ENCODE results near the gene ESM1. TPM values are rescaled to one million over a fixed set of nuclear protein-coding genes. Genes with fewer than 3 reads are reported as not detected.

Gene ESM1
- total RNA-seq, 1 experiment from 2014 or later: not detected

DNA sequence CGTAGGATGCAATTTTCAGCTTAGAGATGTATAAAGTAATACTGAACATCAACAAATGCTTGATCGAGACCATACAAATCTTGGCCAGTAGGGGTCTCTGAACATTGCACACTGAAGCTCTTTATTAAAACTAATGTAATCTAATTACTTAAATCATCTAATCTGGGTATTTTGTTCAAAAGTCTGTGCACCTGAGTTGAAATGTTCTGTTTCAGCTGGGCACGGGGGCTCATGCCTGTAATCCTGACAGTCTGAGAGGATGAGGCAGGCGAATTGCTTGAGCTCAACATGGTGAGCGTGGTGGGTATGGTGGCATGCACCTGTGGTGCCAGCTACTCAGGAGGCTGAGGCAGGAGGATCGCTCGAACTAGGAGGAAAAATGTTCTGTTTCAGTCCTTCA lies 41.0 kb downstream of the ESM1 start:
- TF ChIP-seq, protein P1, sequence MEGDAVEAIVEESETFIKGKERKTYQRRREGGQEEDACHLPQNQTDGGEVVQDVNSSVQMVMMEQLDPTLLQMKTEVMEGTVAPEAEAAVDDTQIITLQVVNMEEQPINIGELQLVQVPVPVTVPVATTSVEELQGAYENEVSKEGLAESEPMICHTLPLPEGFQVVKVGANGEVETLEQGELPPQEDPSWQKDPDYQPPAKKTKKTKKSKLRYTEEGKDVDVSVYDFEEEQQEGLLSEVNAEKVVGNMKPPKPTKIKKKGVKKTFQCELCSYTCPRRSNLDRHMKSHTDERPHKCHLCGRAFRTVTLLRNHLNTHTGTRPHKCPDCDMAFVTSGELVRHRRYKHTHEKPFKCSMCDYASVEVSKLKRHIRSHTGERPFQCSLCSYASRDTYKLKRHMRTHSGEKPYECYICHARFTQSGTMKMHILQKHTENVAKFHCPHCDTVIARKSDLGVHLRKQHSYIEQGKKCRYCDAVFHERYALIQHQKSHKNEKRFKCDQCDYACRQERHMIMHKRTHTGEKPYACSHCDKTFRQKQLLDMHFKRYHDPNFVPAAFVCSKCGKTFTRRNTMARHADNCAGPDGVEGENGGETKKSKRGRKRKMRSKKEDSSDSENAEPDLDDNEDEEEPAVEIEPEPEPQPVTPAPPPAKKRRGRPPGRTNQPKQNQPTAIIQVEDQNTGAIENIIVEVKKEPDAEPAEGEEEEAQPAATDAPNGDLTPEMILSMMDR (IDR thresholded peaks at IDR 0.05): peak; percentile 81
- TF ChIP-seq TCF7L2 (IDR thresholded peaks at IDR 0.05; ENCODE audit: low read depth, low read length): no peak
- H3K4me3 ChIP-seq (ENCODE audit: low read depth in 2 of 2, low read length in 2 of 2): no peak overlapping the region
- no peaks in the 10 kb centered on the region for H3K4me1 ChIP-seq (ENCODE audit: control insufficient read depth, insufficient read depth, low read length)
- peak; percentile 78; the same call in 1 of the 2 replicates for ATAC-seq
- ChIA-PET POLR2A (interaction anchor here (0.5 kb wide), 1 partner anchor 220 kb away, joined by 5 read pairs; no protein-coding TSS in a partner anchor), CTCF (interaction anchor here (0.6 to 2.7 kb wide), 5 partner anchors 15 to 1770 kb away, joined by 4 to 19 read pairs (median 5); partner anchors contain the start of gene GPX8)
- in situ Hi-C loops (cut with HindIII; ENCODE audit: low pct_unique_long_range_greater_than_20kb, low sequenced_read_pairs): no loop called here
- no peaks in the 10 kb centered on the region; the same call in 1 of the 2 replicates for H3K27me3 ChIP-seq (ENCODE audit: control insufficient read depth, insufficient read depth, low read length)
- H3K27ac ChIP-seq (ENCODE audit: low read length): no peak overlapping the region
- peak; percentile 15 for DNase-seq (ENCODE audit: low read depth, low spot score)
- intact Hi-C loops (cut with micrococcal nuclease; ENCODE audit: unreplicated experiment): loop anchor here (10.0 kb wide), 1 partner anchor 200 kb away; no protein-coding TSS in a partner anchor
- H3K36me3 ChIP-seq (ENCODE audit: control insufficient read depth, insufficient read depth, low read length): no peaks in the 10 kb centered on the region
- no peaks in the 10 kb centered on the region for H3K9me3 ChIP-seq (ENCODE audit: control insufficient read depth, insufficient read depth, low read depth, low read length)
- no TSS peak for BruUV-seq (replicated peaks)

GRCh38 chr5:54942064-54942778 lies 43.2 kb downstream of the ESM1 start:
- H3K4me3 ChIP-seq (ENCODE audit: low read depth in 2 of 2, low read length in 2 of 2): no peak overlapping the region
- no peaks in the 10 kb centered on the region for H3K9me3 ChIP-seq (ENCODE audit: control insufficient read depth, insufficient read depth, low read depth, low read length)
- no peak for TF ChIP-seq SIN3A (IDR thresholded peaks at IDR 0.05; ENCODE audit: borderline replicate concordance, insufficient read depth, low read depth, low read length)
- TF ChIP-seq POLR2AphosphoS5 (IDR thresholded peaks at IDR 0.05; ENCODE audit: low read depth, low read length): no peak
- TF ChIP-seq, protein P1 (IDR thresholded peaks at IDR 0.05): no peak
- no peak for TF ChIP-seq TCF7L2 (IDR thresholded peaks at IDR 0.05; ENCODE audit: low read depth, low read length)
- TF ChIP-seq, protein P2, sequence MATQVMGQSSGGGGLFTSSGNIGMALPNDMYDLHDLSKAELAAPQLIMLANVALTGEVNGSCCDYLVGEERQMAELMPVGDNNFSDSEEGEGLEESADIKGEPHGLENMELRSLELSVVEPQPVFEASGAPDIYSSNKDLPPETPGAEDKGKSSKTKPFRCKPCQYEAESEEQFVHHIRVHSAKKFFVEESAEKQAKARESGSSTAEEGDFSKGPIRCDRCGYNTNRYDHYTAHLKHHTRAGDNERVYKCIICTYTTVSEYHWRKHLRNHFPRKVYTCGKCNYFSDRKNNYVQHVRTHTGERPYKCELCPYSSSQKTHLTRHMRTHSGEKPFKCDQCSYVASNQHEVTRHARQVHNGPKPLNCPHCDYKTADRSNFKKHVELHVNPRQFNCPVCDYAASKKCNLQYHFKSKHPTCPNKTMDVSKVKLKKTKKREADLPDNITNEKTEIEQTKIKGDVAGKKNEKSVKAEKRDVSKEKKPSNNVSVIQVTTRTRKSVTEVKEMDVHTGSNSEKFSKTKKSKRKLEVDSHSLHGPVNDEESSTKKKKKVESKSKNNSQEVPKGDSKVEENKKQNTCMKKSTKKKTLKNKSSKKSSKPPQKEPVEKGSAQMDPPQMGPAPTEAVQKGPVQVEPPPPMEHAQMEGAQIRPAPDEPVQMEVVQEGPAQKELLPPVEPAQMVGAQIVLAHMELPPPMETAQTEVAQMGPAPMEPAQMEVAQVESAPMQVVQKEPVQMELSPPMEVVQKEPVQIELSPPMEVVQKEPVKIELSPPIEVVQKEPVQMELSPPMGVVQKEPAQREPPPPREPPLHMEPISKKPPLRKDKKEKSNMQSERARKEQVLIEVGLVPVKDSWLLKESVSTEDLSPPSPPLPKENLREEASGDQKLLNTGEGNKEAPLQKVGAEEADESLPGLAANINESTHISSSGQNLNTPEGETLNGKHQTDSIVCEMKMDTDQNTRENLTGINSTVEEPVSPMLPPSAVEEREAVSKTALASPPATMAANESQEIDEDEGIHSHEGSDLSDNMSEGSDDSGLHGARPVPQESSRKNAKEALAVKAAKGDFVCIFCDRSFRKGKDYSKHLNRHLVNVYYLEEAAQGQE (IDR thresholded peaks at IDR 0.05; ENCODE audit: insufficient read depth in 1 of 2, low read depth in 2 of 2, low read length in 1 of 2): no peak
- ChIA-PET POLR2A (no interaction called here), CTCF (interaction anchor here (2.7 kb wide), 1 partner anchor 218 kb away, joined by 19 read pairs; the partner anchor contains the start of gene GPX8)
- H3K4me1 ChIP-seq (ENCODE audit: control insufficient read depth, insufficient read depth, low read length): no peaks in the 10 kb centered on the region
- in situ Hi-C loops (cut with HindIII; ENCODE audit: low pct_unique_long_range_greater_than_20kb, low sequenced_read_pairs) (no loop called here), intact Hi-C loops (cut with micrococcal nuclease; ENCODE audit: unreplicated experiment) (loop anchor here (10.0 kb wide), 1 partner anchor 203 kb away; no protein-coding TSS in a partner anchor)
- no peak for ATAC-seq
- no peaks in the 10 kb centered on the region for H3K36me3 ChIP-seq (ENCODE audit: control insufficient read depth, insufficient read depth, low read length)
- no peak overlapping the region for H3K27ac ChIP-seq (ENCODE audit: low read length)
- BruUV-seq (replicated peaks): no TSS peak
- DNase-seq (ENCODE audit: low read depth, low spot score): no peak
- no peaks in the 10 kb centered on the region; the same call in none of the 2 replicates for H3K27me3 ChIP-seq (ENCODE audit: control insufficient read depth, insufficient read depth, low read length)

Data from Panc1 (cell line).